Panc1 (cell line): Measurements from ENCODE around the gene LRRIQ1. TPM values are rescaled to one million over a fixed set of nuclear protein-coding genes. Genes with fewer than 3 reads are reported as not detected.

ENCODE experiments used
- ATAC-seq: fragments of 200-7000 bp; cut with Tn5 transposase; 2 replicates; pipeline ENCODE4 v1.9.1; 2020; ENCODE audit warnings: mild to moderate bottlenecking, moderate library complexity
- BruUV-seq: library from RNA; stranded (reverse); fragments of 400-500 nt; replicated peaks from 2 replicates; lab custom pipeline; 2021; lab: Mats Ljungman, UMichigan
- CTCF ChIA-PET: fragments of 300-600 bp; sonication (Branson Sonifier 250); formaldehyde crosslinking; loops from one replicate; lab custom pipeline; 2022; ENCODE audit warnings: antibody characterized with exemption; lab: Charles Lee
- POLR2A ChIA-PET: fragments of 300-600 bp; sonication (Branson Sonifier 250); formaldehyde crosslinking; loops from one replicate; lab custom pipeline; 2022; ENCODE audit warnings: antibody characterized with exemption; lab: Charles Lee
- DNase-seq: peaks from one replicate; pipeline ENCODE4 v3.0.0-alpha.2; 2010; ENCODE audit warnings: low read depth, low spot score
- H3K27ac ChIP-seq: 2 replicates; pipeline ENCODE4 v1.5.1; 2011; ENCODE audit warnings: mild to moderate bottlenecking, low read length, inconsistent platforms
- H3K27me3 ChIP-seq: fragments of 200-500 bp; sonication (Bioruptor generic); 2 replicates; pipeline ENCODE4 v1.6.0; 2014; ENCODE audit warnings: low read length, inconsistent platforms; ENCODE audit not compliant: control insufficient read depth, insufficient read depth
- H3K36me3 ChIP-seq: fragments of 200-500 bp; sonication (Bioruptor generic); 2 replicates; pipeline ENCODE4 v1.5.1; 2014; ENCODE audit warnings: inconsistent platforms, mild to moderate bottlenecking, low read length, moderate library complexity; ENCODE audit not compliant: control insufficient read depth, insufficient read depth
- H3K4me1 ChIP-seq: 2 replicates; pipeline ENCODE4 v1.5.1; 2011; ENCODE audit warnings: inconsistent platforms, mild to moderate bottlenecking, low read length, moderate library complexity; ENCODE audit not compliant: control insufficient read depth, insufficient read depth
- H3K4me3 ChIP-seq, 2 experiments: 2 replicates each; pipeline ENCODE4 v1.5.1; 2011 to 2012; ENCODE audit warnings: low read depth in 2 of 2, low read length in 2 of 2, mild to moderate bottlenecking in 2 of 2, inconsistent platforms in 1 of 2, moderate library complexity in 1 of 2
- H3K9me3 ChIP-seq: fragments of 200-500 bp; sonication (Bioruptor generic); 2 replicates; pipeline ENCODE4 v1.5.1; 2014; ENCODE audit warnings: low read depth, mild to moderate bottlenecking, inconsistent platforms, low read length, moderate library complexity; ENCODE audit not compliant: control insufficient read depth, insufficient read depth
- CTCF ChIP-seq: fragments of 450-650 bp; IDR thresholded peaks from 2 replicates; pipeline ENCODE4 v1.5.1; 2017; ENCODE audit warnings: mild to moderate bottlenecking
- POLR2AphosphoS5 ChIP-seq: IDR thresholded peaks from 2 replicates; pipeline ENCODE4 v1.6.1; 2012; ENCODE audit warnings: mild to moderate bottlenecking, low read depth, low read length, moderate library complexity
- REST ChIP-seq, 2 experiments: IDR thresholded peaks; 2 replicates each; pipeline ENCODE4 v1.6.1; 2011 to 2012; ENCODE audit warnings: low read depth in 2 of 2, control low read depth in 1 of 2, low read length in 1 of 2, mild to moderate bottlenecking in 1 of 2, moderate library complexity in 1 of 2; ENCODE audit not compliant: insufficient read depth in 1 of 2
- SIN3A ChIP-seq: IDR thresholded peaks from 2 replicates; pipeline ENCODE4 v1.6.1; 2012; ENCODE audit warnings: low read depth, mild to moderate bottlenecking, low read length, moderate library complexity, borderline replicate concordance; ENCODE audit not compliant: insufficient read depth
- TCF7L2 ChIP-seq: IDR thresholded peaks from 2 replicates; pipeline ENCODE4 v1.6.1; 2011; ENCODE audit warnings: mild to moderate bottlenecking, low read depth, low read length, inconsistent platforms
- in situ Hi-C: cut with HindIII; loops from 2 replicates; pipeline ENCODE4 v1.10.0; 2016; ENCODE audit warnings: low sequenced_read_pairs, low pct_unique_long_range_greater_than_20kb
- intact Hi-C: fragments of 100-400 bp; cut with micrococcal nuclease; formaldehyde crosslinking; loops from one replicate; pipeline ENCODE4 v1.10.0; 2022; ENCODE audit not compliant: unreplicated experiment
- total RNA-seq: library from RNA; stranded (reverse); gene quantifications from one replicate; pipeline ENCODE4 v1.2.1, GENCODE V29; 2021; ENCODE audit not compliant: unreplicated experiment

Gene LRRIQ1
- total RNA-seq, 1 experiment from 2014 or later, result 0.15 TPM

- Histone ChIP-seq H3K27me3 (no peaks in the 10 kb centered on the region), H3K4me3 (no peak overlapping the region), H3K4me1 (no peaks in the 10 kb centered on the region), H3K27ac (no peak overlapping the region), H3K9me3 (no peaks in the 10 kb centered on the region), H3K36me3 (no peaks in the 10 kb centered on the region)
- ChIA-PET POLR2A (no interaction called here), CTCF (no interaction called here)
- DNase-seq (no peak), ATAC-seq (no peak)
- no TSS peak for BruUV-seq
- intact Hi-C loops (loop anchor here (1.0 kb wide), 1 partner anchor 155 kb away; no protein-coding TSS in a partner anchor), in situ Hi-C loops (no loop called here)
- TF ChIP-seq CTCF (peak; percentile 36; the same call in 1 of the 2 replicates), REST (IDR thresholded peaks at IDR 0.05; ENCODE audit: insufficient read depth in 1 of 2, low read depth in 2 of 2, low read length in 1 of 2) (no peak), SIN3A (no peak), POLR2AphosphoS5 (no peak), TCF7L2 (no peak)
Observed at GRCh38 chr12:85029456-85029855, 6.7 kb upstream of the LRRIQ1 start.

GRCh38 chr12:85036733-85037132, 582 bp downstream of the LRRIQ1 start:
- Histone ChIP-seq H3K36me3 (no peaks in the 10 kb centered on the region), H3K27me3 (no peaks in the 10 kb centered on the region), H3K4me3 (peak overlapping the region; percentile 61 to 75), H3K27ac (no peak overlapping the region), H3K4me1 (no peaks in the 10 kb centered on the region), H3K9me3 (no peaks in the 10 kb centered on the region)
- intact Hi-C loops (no loop called here), in situ Hi-C loops (no loop called here)
- no peak for ATAC-seq
- no peak for TF ChIP-seq TCF7L2
- no peak for TF ChIP-seq POLR2AphosphoS5
- TF ChIP-seq CTCF, result no peak
- TF ChIP-seq SIN3A, result no peak
- no peak for TF ChIP-seq REST (IDR thresholded peaks at IDR 0.05; ENCODE audit: insufficient read depth in 1 of 2, low read depth in 2 of 2, low read length in 1 of 2)
- no peak for DNase-seq
- no TSS peak for BruUV-seq
- POLR2A ChIA-PET, result no interaction called here
- CTCF ChIA-PET, result no interaction called here
